ENCODE measurements around the gene GJB6. TPM values are rescaled to one million over a fixed set of nuclear protein-coding genes. Genes with fewer than 3 reads are reported as not detected.

The GJB6 gene
- total and polyA plus RNA-seq, 2 experiments from 2014 or later, result not detected

DNA sequence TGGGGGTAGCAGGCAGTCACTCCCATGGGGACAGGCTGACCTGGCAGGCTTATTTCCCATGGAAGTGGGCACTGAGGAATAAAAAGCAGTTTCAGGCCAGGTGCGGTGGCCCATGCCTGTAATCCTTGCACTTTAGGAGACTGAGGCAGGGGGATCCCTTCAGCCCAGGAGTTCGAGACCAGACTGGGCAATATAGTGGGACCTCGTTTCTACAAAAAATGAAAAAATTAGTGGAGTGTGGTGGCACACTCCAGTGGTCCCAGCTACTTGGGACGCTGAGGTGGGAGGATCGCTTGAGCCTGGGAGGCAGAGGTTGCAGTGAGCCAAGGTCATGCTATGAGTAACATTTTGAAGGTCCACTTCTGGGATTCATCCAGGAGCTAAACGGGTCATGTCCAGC lies 45.3 kb downstream of the GJB6 start:
- no peak overlapping the region for H2AFZ ChIP-seq
- Mint-ChIP-seq H3K27me3 (ENCODE audit: insufficient read depth, low read depth, poor library complexity) (peaks cover 30% of the 10 kb centered on the region), H3K36me3 (ENCODE audit: low read depth) (no peaks in the 10 kb centered on the region), H3K4me1 (peaks cover 2% of the 10 kb centered on the region; the same call in 1 of the 3 replicates), H3K27ac (no peak overlapping the region), H3K4me3 (no peak overlapping the region), H3K9me3 (no peaks in the 10 kb centered on the region)
- TF ChIP-seq CREB1 (CRISPR knock-in tag; IDR thresholded peaks at IDR 0.05; ENCODE audit: low read depth) (no peak), ZNF114 (CRISPR knock-in tag; IDR thresholded peaks at IDR 0.05) (no peak), REST (IDR thresholded peaks at IDR 0.05; ENCODE audit: unreplicated experiment) (no peak), JUNB (IDR thresholded peaks at IDR 0.05; ENCODE audit: unreplicated experiment) (no peak), CTCF (conservative IDR thresholded peaks at IDR 0.05; ENCODE audit: low read depth in 2 of 2) (no peak), EZH2phosphoT487 (IDR thresholded peaks at IDR 0.05; ENCODE audit: unreplicated experiment) (no peak), ETS1 (IDR thresholded peaks at IDR 0.05) (no peak), ZNF331 (CRISPR knock-in tag; IDR thresholded peaks at IDR 0.05; ENCODE audit: low read depth) (no peak), POLR2AphosphoS5 (IDR thresholded peaks at IDR 0.05; ENCODE audit: low read depth) (no peak), EZH2 (IDR thresholded peaks at IDR 0.05; ENCODE audit: low read depth, unreplicated experiment) (no peak), STAT1 (IDR thresholded peaks at IDR 0.05; ENCODE audit: unreplicated experiment) (no peak), NANOG (IDR thresholded peaks at IDR 0.05; ENCODE audit: borderline replicate concordance) (no peak)
- TF ChIP-seq, protein P1, sequence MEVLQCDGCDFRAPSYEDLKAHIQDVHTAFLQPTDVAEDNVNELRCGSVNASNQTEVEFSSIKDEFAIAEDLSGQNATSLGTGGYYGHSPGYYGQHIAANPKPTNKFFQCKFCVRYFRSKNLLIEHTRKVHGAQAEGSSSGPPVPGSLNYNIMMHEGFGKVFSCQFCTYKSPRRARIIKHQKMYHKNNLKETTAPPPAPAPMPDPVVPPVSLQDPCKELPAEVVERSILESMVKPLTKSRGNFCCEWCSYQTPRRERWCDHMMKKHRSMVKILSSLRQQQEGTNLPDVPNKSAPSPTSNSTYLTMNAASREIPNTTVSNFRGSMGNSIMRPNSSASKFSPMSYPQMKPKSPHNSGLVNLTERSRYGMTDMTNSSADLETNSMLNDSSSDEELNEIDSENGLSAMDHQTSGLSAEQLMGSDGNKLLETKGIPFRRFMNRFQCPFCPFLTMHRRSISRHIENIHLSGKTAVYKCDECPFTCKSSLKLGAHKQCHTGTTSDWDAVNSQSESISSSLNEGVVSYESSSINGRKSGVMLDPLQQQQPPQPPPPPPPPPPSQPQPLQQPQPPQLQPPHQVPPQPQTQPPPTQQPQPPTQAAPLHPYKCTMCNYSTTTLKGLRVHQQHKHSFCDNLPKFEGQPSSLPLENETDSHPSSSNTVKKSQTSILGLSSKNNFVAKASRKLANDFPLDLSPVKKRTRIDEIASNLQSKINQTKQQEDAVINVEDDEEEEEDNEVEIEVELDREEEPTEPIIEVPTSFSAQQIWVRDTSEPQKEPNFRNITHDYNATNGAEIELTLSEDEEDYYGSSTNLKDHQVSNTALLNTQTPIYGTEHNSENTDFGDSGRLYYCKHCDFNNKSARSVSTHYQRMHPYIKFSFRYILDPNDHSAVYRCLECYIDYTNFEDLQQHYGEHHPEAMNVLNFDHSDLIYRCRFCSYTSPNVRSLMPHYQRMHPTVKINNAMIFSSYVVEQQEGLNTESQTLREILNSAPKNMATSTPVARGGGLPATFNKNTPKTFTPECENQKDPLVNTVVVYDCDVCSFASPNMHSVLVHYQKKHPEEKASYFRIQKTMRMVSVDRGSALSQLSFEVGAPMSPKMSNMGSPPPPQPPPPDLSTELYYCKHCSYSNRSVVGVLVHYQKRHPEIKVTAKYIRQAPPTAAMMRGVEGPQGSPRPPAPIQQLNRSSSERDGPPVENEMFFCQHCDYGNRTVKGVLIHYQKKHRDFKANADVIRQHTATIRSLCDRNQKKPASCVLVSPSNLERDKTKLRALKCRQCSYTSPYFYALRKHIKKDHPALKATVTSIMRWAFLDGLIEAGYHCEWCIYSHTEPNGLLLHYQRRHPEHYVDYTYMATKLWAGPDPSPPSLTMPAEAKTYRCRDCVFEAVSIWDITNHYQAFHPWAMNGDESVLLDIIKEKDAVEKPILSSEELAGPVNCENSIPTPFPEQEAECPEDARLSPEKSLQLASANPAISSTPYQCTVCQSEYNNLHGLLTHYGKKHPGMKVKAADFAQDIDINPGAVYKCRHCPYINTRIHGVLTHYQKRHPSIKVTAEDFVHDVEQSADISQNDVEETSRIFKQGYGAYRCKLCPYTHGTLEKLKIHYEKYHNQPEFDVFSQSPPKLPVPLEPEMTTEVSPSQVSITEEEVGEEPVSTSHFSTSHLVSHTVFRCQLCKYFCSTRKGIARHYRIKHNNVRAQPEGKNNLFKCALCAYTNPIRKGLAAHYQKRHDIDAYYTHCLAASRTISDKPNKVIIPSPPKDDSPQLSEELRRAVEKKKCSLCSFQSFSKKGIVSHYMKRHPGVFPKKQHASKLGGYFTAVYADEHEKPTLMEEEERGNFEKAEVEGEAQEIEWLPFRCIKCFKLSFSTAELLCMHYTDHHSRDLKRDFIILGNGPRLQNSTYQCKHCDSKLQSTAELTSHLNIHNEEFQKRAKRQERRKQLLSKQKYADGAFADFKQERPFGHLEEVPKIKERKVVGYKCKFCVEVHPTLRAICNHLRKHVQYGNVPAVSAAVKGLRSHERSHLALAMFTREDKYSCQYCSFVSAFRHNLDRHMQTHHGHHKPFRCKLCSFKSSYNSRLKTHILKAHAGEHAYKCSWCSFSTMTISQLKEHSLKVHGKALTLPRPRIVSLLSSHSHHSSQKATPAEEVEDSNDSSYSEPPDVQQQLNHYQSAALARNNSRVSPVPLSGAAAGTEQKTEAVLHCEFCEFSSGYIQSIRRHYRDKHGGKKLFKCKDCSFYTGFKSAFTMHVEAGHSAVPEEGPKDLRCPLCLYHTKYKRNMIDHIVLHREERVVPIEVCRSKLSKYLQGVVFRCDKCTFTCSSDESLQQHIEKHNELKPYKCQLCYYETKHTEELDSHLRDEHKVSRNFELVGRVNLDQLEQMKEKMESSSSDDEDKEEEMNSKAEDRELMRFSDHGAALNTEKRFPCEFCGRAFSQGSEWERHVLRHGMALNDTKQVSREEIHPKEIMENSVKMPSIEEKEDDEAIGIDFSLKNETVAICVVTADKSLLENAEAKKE (CRISPR knock-in tag; IDR thresholded peaks at IDR 0.05), result no peak
- peaks cover 43% of the 10 kb centered on the region for H3K27me3 ChIP-seq (ENCODE audit: insufficient read depth)
- no peaks in the 10 kb centered on the region for H3K79me2 ChIP-seq (replicated peaks; ENCODE audit: insufficient read depth)
- no peak overlapping the region for H3K4me2 ChIP-seq
- no peaks in the 10 kb centered on the region; the same call in 1 of the 2 replicates for H3K36me3 ChIP-seq (ENCODE audit: insufficient read depth)
- H3K4me3 ChIP-seq, result no peak overlapping the region
- H3K4me1 ChIP-seq (ENCODE audit: insufficient read depth), result no peaks in the 10 kb centered on the region
- peaks cover 10% of the 10 kb centered on the region; the same call in 1 of the 2 replicates for H4K20me1 ChIP-seq (replicated peaks; ENCODE audit: insufficient read depth)
- no peak for ATAC-seq
- DNase-seq (ENCODE audit: low spot score), result no peak
- H3F3A ChIP-seq (replicated peaks; ENCODE audit: low read depth), result peaks cover 4% of the 10 kb centered on the region; the same call in 1 of the 2 replicates
- H3K9me2 ChIP-seq (ENCODE audit: insufficient read depth), result no peaks in the 10 kb centered on the region
- H3K27ac ChIP-seq (ENCODE audit: low read depth), result no peak overlapping the region
